Measurements from ENCODE around the gene RAMP2. TPM values are rescaled to one million over a fixed set of nuclear protein-coding genes. Genes with fewer than 3 reads are reported as not detected.
"Not testable (repeated sequence)": the region's sequence is repeated elsewhere in the genome, so short reads cannot be mapped to it uniquely, and the experiment has no call there.

RAMP2 gene
- 1.3 TPM for polyA plus RNA-seq (2013, experiment 1 of 2; ENCODE audit: insufficient read length)
- 1.4 TPM for polyA plus RNA-seq (2013, experiment 2 of 2; ENCODE audit: insufficient read length)

DNA sequence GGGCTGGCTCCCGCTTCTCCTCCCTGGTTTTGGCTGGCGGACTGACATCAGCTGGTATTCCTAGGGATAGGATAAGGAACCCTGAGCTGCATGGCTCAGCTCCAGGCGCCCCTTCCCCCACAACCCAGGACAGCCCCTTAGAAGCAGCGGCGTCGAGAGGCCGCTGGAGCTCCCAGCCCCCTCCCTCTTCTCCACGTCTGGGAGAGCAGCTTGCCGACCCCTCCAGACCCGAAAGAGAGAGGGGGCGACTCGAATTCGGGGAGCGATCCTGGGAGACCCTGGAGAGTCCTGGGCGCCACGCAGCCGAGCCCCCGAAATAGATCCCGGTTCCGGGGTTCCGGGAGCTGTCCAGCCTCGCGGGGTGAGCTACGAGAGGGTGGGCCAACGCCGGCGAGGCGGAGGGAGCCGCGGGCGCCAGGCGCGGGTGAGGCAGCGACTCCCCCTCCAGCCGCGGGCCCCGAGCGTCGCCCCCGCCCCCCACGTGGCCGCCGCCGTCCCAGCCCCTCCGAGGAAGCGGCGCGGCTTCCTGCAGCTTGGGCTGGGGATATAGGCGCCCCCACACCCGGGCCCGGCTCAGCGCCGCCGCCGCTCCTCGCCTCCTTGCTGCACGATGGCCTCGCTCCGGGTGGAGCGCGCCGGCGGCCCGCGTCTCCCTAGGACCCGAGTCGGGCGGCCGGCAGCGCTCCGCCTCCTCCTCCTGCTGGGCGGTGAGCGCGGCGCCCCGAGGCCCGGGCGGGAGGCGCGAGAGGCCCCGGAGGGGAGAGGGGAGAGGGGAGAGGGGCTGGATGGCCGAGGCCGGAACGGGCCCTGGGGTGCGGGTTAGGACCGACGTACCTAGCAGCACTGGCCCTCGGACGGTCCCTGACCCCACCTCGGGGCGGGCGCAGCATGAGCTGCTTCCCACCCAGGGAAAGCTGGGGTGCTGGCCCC, at the start of gene RAMP2:
Gene RAMP2, plus strand, starts transcription at position 576 of the 930 bp plus-strand sequence. Its CDS starts 35 bp downstream, at position 611.
- DNase-seq: peak; percentile 27

- peak; percentile 66 for DNase-seq
Measured at GRCh38 chr17:42720996-42721583, 39.9 kb upstream of the RAMP2 start.

DNA sequence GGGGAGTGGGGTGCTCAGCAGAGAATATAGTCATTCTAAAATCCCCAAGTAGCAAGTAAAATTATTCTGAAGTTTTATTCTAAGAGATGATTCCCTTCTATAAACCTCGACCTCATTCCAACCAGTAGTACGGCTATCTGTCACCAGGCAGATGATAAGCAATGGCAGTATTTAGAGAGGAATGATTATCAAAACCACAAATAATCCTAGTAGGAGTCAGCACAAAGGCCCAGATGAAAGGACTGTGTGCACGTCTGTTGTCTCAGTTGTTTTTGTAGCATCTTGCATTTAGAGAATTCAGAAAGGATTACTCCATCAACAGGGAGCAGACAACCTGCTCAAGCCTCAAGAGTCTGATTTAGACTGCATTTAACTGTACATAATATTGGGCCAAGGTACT, 37.4 kb upstream of the RAMP2 start:
- no peak for DNase-seq

DNA sequence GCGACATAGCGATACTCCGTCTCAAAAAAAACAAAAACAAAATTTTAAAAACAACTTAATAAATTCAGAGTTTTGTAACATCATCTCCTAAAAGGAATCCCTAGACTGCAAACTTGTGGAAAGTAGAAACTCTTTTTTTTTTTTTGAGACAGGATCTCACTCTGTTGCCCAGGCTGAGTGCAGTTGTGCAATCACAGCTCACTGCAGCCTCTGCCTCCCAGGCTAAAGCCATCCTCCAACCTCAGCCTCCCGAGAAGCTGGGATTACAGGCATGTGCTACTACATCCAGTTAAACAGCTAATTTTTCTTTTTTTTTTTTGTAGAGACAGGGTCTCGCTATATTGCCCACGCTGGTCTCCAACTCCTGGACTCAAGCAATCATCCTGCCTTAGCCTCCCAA, 35.9 kb upstream of the RAMP2 start:
- no peak for DNase-seq

DNA sequence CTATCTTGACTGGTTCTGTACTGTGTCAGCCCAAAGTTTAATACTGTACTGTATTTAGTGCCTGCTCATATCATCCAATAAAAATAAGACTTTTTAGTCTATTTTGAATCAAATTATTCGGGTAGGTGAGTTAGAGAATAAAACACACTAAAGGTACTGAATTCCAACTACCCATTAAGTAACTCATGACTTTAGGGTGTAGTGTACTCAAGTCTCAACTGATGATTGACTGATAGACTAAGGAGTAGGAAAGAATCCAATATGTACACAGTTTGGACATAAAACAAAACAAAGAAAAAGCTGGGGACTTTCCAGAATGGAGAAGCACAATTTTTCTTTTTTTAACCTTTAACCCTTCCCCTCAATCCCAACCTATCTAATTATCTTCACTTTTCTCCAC, 20.3 kb upstream of the RAMP2 start:
- DNase-seq: no peak

- DNase-seq: not testable (repeated sequence)
Measured at GRCh38 chr17:42742916-42743315, 18.1 kb upstream of the RAMP2 start.

DNA sequence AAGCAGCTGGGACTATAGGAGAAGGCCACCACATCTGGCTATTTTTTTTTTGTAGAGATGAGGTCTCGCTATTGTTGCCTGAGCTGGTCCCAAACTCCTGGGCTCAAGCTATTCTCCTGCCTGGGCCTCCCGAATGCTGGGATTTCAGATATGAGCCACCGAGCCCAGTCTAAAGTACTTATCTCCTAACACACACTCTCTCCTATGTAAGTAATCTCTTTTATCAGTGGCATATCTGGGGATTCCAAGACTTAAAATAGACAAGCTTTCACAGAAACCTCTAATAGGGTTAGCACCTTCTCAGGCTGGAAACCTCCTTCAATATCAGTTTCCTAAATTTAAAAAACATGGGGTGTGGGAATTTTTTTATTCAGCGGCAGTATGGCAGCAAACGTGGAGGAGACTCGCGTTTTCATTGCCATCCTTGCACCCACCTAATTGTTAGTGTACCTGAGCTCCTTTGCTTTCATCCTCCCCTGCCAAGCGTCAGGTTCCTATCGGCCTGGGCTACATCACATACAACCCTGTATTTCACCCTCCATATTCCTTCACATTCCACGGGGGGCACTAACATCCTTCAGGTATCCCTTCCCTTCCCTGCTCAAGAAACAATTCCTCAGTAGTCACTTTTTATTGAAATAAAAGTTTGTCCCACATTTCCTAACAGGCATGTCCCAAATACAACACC, 17.3 kb upstream of the RAMP2 start:
- no peak for DNase-seq

DNA sequence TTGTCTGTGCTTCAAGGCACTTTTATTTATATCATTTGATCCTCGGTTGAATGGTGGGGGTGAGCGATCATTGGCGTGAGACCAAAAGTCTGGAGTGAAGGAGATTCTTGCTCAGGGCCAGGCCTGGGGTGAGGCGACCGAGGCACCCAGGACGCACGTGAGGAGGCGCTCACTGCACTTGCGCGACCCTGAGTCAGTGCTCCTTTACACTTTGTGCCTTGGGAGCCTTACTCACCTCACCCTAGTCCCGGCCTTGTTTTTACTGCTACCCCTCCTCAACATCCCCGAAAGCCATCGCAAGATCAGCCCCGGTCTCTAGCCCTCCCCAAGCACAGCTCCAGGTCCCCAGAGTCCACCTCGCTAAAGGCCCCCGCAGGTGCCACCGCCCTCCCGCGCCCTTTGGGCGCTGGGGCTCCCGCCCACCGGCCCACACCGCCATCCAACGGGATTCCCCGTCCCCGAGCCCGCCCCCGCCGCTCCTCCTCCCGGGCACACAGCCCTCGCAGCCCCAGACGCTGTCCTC, 16.7 kb upstream of the RAMP2 start:
- DNase-seq: peak; percentile 56

GRCh38 chr17:42744806-42745617, 16.0 kb upstream of the RAMP2 start, which contains the start of gene EZH1:
Gene EZH1, minus strand, starts transcription at chr17:42745040. Its CDS starts 16,099 bp downstream, at chr17:42728941.
- DNase-seq: peak; percentile 89

- DNase-seq: no peak
Measured at GRCh38 chr17:42748202-42748907, 12.7 kb upstream of the RAMP2 start.

- DNase-seq: no peak
Measured at GRCh38 chr17:42748908-42749798, 11.9 kb upstream of the RAMP2 start.

GRCh38 chr17:42750739-42751344, 10.2 kb upstream of the RAMP2 start:
- DNase-seq: no peak

GRCh38 chr17:42751628-42752027, 9.4 kb upstream of the RAMP2 start:
- DNase-seq: peak; percentile 28

DNA sequence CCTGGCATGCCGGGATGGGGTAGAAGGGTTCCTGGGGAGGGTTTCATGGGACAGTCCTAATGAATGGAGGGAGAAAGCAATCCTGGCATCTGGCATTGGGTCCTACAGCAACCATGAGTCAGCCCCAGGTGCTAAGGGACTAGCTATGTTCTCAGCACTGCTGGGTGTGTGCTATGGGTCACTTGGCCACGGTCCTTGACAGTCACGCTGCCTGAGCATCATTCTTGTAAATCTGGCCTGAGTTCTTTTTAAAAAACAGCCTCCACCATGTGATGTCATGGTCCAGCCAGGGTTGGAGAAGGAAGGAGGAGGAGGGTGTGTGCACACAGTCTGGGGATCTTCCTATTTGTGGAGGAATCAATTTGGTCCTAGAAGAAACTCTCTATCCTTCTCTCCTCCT, 6.2 kb upstream of the RAMP2 start:
- DNase-seq: no peak

GRCh38 chr17:42759982-42760651, 910 bp upstream of the RAMP2 start:
- no peak for DNase-seq

- DNase-seq: no peak
Measured at GRCh38 chr17:42761638-42762037, 611 bp downstream of the RAMP2 start.

DNA sequence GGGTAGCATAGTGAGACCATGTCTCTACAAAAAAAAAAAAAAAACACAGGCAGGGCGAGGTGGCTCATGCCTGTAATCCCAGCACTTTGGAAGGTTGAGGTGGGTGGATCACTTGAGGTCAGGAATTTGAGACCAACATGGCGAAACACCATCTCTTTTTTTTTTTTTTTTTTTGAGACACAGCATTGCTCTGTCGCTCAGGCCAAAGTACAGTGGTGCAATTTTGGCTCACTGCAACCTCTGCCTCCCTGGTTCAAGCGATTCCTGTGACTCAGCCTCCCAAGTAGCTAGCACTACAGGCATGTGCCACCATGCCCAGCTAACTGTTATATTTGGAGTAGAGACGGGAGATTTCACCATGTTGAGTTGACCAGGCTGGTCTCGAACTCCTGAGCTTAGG, 5.1 kb downstream of the RAMP2 start:
- DNase-seq: no peak

- no peak for DNase-seq
Measured at GRCh38 chr17:42767512-42767911, 6.5 kb downstream of the RAMP2 start.

DNA sequence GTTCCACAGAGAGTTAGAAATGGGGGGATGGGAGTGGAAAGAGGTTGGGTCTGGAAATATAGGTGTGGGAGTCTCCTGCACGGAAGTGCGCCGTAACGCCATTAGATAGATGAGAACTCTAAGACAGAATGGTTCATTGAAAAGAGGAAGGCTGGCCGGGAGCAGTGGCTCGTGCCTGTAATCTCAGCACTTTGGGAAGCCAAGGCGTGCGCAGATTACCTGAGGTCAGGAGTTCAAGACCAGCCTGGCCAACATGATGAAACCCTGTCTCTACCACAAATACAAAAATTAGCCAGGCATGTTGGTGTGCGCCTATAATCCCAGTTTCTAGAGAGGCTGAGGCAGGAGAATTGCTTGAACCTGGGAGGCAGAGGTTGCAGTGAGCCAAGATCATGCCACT, 7.0 kb downstream of the RAMP2 start:
- DNase-seq: not testable (repeated sequence)

Measured in fibroblast of skin of back (primary cell).